ENCODE data around the gene GFI1.
"Not testable (repeated sequence)": the region's sequence is repeated elsewhere in the genome, so short reads cannot be mapped to it uniquely, and the experiment has no call there.

GFI1 gene

DNA sequence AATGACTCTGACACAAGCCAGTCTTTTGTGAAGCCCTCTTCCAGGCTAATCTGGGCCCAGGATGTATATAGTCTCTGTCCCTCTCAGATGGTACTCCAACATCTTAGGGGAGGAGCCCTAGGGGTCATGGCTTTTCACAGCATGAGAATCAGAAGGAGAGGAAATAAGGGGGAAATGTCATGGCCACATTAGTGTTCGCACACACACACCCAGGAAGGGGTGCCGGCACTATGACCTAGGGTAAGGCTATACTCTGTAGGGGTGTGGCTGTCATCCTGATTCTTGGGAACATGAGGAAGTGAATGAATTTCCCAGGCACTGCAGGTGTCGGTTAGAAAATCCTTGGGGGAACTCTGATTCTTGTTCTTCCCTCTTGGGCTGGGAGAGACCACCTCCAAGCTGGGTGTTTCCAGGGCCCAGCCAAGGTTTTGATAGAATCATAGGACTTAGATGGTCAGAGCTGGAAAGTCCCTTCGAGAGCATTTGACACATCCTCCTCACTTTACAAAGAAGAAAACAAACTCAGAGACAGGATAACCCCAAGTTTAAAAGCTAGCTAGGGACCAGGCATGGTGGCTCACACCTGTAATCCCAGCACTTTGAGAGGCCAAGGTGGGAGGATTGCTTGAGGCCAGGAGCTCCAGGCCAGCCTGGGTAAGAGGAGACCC lies 22.0 kb downstream of the GFI1 start:
- DNase-seq (ENCODE audit: low read depth): no peak

DNA sequence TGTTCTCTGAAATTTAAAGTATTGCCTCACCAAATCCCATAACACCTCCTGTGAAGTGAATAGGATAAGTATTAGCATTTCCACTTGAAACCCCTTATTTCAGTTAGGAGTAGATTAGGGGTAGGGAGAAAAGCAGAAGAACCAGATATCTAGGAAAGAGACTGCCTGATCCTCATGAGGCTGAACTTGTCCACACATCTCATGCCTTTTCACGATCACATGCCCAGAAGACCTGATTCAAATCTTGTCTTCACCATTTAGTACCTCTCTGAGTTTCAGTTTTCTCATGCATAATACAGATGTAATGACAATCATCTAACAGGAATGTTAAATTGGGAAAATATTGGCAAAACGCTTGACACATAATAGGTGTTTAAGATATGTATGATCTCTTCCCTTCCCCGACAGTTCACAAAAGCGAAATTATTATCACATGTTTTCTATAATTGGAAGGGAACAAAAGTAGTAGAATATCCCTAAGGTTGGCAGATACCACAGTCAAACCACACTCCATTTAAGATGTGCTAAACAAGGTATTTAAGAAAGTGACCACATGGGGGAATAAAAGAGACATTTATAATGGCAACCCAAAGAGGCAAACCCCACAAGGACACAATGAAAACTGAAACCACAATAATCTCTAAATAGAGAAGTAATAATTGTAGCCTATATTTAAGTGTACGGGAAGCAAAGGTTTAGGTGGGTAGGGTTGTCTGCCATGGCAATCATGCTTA lies 25.2 kb downstream of the GFI1 start:
- no peak for DNase-seq (ENCODE audit: low read depth)

DNA sequence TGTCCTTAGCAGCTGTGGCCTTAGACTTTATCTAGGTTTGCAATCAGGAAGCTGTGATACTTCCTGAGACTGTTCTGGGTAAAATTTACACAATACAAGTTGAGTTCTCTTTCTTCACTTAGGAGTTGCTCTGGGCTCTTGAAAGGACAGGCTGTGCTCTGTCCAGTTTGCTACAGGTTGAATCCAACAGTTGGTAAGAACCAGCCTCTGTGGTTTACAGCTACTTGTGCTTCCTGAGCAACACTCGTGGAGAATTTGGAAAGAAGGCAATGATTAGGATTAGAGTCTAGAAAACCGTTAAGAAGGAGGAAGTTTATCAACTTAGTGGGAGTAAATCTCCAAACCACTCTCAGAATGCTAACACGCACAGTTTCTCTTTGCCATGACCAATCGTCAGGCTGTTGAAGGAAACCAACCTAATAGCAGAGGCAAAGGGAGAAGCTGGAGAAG lies 26.8 kb downstream of the GFI1 start:
- DNase-seq (ENCODE audit: low read depth): no peak

DNA sequence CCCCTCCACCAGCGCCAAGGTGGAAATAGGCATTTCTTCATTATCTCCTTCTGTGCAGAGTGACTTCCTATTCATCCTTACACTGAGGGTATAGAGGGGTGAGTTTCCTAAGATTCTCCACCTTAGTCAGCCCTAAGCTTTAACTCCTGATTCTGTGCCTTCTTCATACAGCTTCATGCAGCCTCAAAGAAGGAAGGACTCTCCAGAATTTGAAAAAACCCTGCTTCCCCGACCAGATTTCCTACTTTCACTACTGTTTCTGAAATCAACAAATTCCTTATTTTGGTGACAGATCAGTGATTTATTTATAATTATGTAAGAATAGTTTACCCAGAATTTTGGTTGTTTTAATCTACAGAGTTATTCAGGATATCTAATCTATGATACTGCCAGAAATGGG lies 28.6 kb downstream of the GFI1 start:
- no peak for DNase-seq (ENCODE audit: low read depth)

DNA sequence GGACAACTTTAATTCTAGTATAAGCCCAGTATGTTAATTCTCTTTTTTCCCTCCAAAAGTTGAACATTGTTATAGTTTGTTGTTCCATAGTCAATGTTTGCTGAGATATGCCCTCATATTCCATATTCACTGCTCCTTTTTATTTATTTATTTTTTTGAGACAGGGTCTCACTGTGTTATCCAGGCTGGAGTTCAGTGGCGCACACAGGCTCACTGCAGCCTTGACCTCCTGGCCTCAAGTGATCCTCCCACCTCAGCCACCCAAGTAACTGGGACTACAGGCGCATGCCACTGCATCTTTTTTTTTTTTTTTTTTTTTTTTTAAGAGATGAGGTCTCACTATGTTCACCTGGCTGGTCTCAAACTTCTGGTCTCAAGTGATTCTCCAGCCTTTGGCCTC lies 38.7 kb downstream of the GFI1 start:
- no peak for DNase-seq (ENCODE audit: low read depth)

DNA sequence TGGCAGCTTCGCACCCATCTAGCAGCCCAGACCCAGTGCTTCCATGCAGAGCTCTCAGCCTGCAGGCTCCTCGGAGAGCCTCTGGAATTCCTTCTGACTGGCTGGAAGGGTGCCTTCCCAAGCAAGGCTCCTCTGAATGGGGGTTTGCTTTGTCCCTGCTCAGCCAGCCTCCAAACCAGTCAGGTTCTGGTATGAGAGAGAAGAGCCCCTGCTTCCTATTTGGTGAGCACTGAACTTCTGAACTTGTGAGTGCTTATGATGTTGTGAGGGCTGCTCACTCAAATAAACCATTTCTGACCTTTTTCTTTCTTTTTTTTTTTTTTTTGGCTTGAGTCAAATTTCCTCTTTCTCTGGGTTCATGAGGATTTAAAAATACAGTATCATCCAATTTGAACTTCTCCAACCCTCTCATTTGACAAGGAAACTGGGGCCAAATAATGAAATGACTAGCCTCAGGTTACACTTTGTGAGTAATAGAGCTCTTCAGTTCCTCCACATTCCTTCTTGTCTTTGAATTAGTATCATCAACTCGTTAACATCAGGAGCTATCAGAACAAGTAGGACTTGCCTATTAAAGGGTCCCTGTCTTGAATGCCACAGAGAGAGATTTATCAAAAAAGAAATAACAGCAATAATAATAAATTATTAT lies 39.6 kb downstream of the GFI1 start:
- DNase-seq (ENCODE audit: low read depth): no peak

DNA sequence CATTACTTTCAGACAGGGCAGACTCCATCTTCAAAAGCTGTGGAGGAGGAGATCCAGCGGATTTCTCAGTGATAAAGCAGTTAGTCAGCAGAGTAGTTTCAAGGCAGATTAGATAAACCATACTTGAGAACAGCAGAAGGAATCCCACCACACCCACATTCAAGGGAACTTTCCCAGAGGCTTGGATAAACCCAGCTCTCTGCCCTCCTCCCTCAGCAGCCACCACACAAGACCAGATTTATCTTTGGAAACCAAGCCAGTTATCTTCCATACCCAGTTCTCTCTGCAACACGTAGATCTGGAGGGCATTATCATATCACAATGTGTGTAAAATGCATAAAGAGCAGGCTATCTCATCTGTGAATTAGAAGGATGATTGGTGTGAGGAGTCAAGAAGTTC lies 40.2 kb downstream of the GFI1 start:
- DNase-seq (ENCODE audit: low read depth): no peak

DNA sequence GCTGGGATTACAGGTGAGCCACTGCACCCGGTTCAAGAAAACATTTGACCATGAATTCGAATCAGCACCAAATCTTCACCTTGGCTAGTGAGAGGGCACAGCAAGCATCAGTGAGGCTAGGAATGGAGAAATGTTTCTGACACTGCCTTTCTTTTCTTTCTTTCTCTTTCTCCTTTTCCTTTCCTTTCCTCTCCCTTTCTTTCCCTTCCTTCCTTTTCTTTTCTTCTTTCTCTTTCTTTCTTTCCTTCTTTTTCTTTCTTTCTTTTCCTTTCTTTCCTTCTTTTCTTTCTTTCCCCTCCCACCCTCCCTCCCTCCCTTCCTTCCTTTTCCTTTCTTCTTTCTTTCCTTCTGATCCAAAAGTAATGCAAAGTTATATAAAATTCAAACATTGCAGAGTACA lies 40.9 kb downstream of the GFI1 start:
- DNase-seq (ENCODE audit: low read depth): no peak

DNA sequence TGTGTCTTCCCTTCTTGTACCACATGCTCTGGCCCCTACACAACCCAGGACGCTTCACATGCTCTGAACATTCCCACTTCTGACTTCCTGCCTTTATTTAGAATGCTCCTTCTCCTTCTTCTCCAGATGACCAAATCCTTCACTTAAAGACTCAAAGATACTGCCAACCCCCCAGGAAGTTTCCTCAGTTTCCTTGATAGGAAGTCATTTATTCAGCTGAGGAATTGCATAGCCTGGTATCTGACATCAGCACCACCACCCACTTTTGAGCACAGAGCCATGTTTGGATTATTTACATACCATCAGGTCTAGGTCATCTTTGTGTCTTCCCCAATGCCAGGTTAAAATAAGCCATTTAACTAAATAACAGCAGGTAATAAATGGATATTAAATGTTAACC lies 42.4 kb downstream of the GFI1 start:
- DNase-seq (ENCODE audit: low read depth): no peak

DNA sequence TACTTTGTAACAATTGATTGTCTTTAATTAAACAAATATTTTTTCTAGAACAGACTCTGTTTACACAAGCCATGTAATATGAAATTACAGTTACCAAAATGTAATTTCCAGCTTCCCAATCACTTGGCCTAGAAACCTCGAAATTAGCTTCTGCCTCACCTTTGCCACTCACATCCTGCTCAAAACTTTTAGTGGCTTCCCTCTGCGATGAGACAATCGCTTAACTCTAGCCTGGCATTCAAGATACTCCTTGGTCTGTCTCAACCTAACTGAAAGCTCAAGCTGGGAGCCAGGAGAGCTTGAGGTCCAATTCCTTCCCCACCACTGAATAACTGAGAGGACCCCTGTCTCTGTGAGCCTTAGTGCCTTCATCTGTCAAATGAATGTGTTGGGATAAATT lies 42.8 kb downstream of the GFI1 start:
- DNase-seq (ENCODE audit: low read depth): no peak

DNA sequence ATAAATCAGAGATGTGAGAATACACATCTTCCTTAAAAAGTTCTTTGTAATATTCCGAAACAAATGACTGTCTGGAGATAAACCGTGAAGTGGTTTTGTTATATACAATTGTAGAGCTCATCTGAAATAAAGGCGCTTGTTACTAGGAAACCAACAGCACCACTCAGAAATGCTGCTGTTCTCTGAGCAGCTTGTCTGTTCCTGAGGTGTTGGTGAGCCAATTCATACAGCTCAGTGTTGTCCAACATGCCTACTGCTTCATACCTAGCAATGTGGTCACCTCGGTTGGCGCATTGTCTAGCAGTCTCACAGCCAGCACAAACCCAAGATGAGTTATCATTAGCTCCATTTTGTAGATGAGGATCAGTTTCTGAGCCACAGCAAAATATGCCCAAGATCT lies 44.4 kb downstream of the GFI1 start:
- no peak for DNase-seq (ENCODE audit: low read depth)

DNA sequence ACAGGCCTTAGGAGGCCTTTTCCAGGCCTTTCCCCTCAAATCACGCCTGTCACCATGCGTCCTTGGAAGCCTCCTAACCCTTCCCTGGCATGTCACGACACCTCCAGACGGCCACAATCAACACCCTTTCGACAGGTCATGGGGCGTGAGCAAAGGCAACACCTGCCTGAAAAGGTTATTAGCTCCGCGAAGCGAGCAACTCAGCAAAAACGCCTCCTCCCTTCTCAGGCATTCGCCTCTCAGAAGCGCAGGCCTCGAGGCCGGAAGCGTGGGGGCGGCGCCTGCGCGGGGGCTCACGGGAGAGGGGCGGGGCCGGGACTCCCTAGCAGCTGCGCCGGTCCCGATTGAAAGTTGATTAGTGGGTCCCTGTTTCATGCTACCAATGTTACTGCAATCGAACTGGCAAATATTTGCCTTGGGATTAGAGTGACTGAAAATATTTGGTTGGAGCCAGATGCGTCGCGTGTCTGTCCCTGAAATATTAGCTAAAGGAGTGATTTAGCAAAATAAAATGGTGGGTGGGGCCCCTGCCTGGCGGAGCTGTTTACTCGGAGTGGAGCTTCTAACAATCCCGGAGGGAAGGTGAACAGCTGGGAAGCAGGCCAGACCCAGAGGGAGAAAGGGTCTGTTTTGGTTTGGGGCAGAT lies 44.9 kb downstream of the GFI1 start:
- DNase-seq (ENCODE audit: low read depth): no peak

DNA sequence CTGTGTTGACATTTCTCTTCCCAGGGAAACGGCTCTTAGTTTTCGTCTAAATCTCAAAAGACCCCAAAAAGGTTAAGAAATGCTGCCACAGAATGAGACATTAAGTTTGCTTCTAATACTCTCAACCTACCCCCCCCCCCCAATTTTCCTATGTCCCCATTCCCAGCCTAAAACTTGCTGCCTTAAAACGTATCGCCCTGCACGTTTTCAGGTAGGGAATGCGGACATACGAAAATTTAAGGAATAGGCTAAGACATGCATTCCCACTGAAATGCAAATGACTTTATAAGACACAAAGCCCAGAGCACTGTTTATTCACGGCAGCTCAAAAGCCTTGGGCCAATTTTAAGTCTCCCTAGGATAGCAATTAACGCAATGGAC lies 45.4 kb downstream of the GFI1 start:
- no peak for DNase-seq (ENCODE audit: low read depth)

DNA sequence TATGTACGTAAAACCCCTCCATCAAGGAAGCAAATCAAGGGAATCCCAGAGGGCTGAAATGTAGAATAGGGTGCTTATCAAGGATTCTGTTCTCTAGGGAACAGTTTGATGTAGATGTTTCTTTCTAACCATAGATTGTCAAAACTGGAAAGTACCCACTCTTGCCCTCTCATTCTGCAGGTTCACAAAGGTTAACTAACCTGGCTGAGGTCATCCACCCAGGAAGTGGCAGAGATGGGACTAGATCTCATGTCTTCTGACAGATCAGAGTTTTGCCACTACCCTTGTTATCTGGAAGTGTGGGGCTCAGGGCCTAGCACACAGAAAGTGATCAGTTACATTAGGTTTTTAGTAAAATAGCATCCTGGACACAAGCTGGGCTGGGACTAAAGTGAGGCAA lies 47.4 kb downstream of the GFI1 start:
- no peak for DNase-seq (ENCODE audit: low read depth)

DNA sequence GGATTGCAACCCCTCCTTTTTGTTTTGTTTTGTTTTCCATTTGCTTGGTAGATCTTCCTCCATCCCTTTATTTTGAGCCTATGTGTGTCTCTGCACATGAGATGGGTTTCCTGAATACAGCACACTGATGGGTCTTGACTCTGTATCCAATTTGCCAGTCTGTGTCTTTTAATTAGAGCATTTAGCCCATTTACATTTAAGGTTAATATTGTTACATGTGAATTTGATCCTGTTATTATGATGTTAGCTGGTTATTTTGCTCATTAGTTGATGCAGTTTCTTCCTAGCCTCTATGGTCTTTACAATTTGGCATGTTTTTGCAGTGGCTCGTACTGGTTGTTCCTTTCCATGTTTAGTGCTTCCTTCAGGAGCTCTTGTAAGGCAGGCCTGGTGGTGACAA lies 52.2 kb downstream of the GFI1 start:
- DNase-seq (ENCODE audit: low read depth): not testable (repeated sequence)

DNA sequence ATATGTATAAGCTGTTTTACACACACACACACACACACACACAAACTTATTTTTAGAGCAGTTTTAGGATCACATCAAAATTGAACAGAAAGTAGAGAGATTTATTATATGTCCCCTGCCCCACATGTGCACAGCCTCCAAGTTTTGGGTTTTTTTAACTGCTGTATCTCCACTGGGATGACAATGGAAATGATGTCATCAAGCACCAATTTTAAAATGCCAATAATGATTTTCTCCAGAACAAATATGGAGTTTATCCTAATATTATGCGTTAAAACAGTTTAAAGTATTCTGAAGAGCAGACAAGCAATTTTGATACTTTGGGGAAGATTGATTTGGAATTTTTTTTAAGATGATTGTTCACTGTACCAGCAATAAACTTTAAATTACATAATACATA lies 56.7 kb downstream of the GFI1 start:
- no peak for DNase-seq (ENCODE audit: low read depth)

DNA sequence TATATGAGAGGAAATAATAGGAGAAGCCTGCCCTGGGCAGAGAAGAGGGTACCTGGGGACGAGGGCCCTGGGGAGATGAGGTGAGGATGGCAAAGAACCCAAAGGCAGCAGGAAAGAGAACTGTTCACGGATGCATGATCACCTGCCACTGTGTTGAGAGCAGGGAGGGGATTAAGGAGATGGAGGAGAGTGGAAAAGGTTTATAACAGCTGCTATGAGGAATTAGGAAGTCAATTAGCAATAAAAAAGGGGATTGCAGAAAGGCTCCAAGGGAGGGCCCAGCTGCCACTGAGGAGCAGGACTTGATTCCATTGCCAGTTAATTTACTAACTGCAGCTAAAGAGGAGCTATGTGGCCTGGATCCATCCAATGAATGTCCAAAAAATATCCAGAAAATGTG lies 61.1 kb downstream of the GFI1 start:
- DNase-seq (ENCODE audit: low read depth): no peak
